HCT116 (cell line): ENCODE data around the gene ZNF8. TPM values are rescaled to one million over a fixed set of nuclear protein-coding genes. Genes with fewer than 3 reads are reported as not detected.

Experiments used
- ATAC-seq: fragments of 200-7000 bp; cut with Tn5 transposase; 2 replicates; pipeline ENCODE4 v1.9.1; 2020; ENCODE audit warnings: mild to moderate bottlenecking, moderate library complexity
- BruUV-seq: library from RNA; stranded (reverse); fragments of 400-500 nt; replicated peaks from 2 replicates; lab custom pipeline; 2021; lab: Mats Ljungman, UMichigan
- CTCF ChIA-PET: fragments of 300-600 bp; sonication (Branson Sonifier 250); formaldehyde crosslinking; loops from one replicate; lab custom pipeline; 2021; ENCODE audit warnings: antibody characterized with exemption; lab: Charles Lee
- POLR2A ChIA-PET: fragments of 300-600, 350-600 bp; sonication (Branson Sonifier 250); formaldehyde crosslinking; loops from one replicate; lab custom pipeline; 2021; ENCODE audit warnings: antibody characterized with exemption; lab: Charles Lee
- RAD21 ChIA-PET, 2 experiments: fragments of 300-600 bp; sonication (Branson Sonifier 250); formaldehyde crosslinking; loops; one replicate each; lab custom pipeline; 2023; ENCODE audit warnings: low total read pairs in 2 of 2; ENCODE audit not compliant: uncharacterized antibody in 2 of 2, unreplicated experiment in 2 of 2, low non-redundant PET in 1 of 2; lab: Charles Lee
- DNase-seq: peaks from one replicate; pipeline ENCODE4 v3.0.0-alpha.2; 2010; ENCODE audit warnings: low read depth, low spot score
- H2AFZ ChIP-seq: fragments of 200-600 bp; shearing (Covaris generic), sonication (generic); 2 replicates; pipeline ENCODE4 v1.6.1; 2017; ENCODE audit warnings: low read depth, mixed run types, mixed read lengths, antibody characterized with exemption, low read length; ENCODE audit not compliant: poor library complexity, severe bottlenecking
- H3K27ac ChIP-seq: 2 replicates; pipeline ENCODE4 v1.5.1; 2012; ENCODE audit warnings: low read depth, low read length
- H3K27me3 ChIP-seq: fragments of 200-600 bp; sonication (generic); 2 replicates; pipeline ENCODE4 v1.6.1; 2016; ENCODE audit warnings: mixed run types, low read length, mixed read lengths; ENCODE audit not compliant: insufficient read depth
- H3K36me3 ChIP-seq, 2 experiments: fragments of 200-500 bp in 1 of 2; fragments of 200-600 bp in 1 of 2; sonication (Bioruptor generic) in 1 of 2; sonication (generic) in 1 of 2; 2 replicates each; pipeline versions ENCODE4 v1.5.1 to v1.6.1; 2014 to 2016; ENCODE audit warnings: low read length in 2 of 2, inconsistent platforms in 1 of 2, mixed read lengths in 1 of 2, mixed run types in 1 of 2; ENCODE audit not compliant: insufficient read depth in 2 of 2, control insufficient read depth in 1 of 2
- H3K4me1 ChIP-seq, 2 experiments: fragments of 200-600 bp in 1 of 2; sonication (generic) in 1 of 2; 2 replicates each; pipeline versions ENCODE4 v1.5.1 to v1.6.1; 2012 to 2017; ENCODE audit warnings: low read length in 2 of 2, inconsistent platforms in 1 of 2, mild to moderate bottlenecking in 1 of 2, mixed read lengths in 1 of 2, mixed run types in 1 of 2, moderate library complexity in 1 of 2; ENCODE audit not compliant: insufficient read depth in 2 of 2, control insufficient read depth in 1 of 2
- H3K4me2 ChIP-seq: fragments of 200-600 bp; sonication (generic); 2 replicates; pipeline ENCODE4 v1.6.1; 2017; ENCODE audit warnings: mixed run types, low read length, mixed read lengths
- H3K4me3 ChIP-seq, 2 experiments: fragments of 200-600 bp in 1 of 2; sonication (generic) in 1 of 2; replicated peaks in 1 of 2; 2 replicates each; pipeline ENCODE4 v1.5.1; 2011 to 2016; ENCODE audit warnings: low read length in 2 of 2, control low read depth in 1 of 2, low read depth in 1 of 2, mild to moderate bottlenecking in 1 of 2, mixed read lengths in 1 of 2, mixed run types in 1 of 2
- H3K79me2 ChIP-seq: fragments of 200-600 bp; sonication (generic); 2 replicates; pipeline ENCODE4 v1.6.1; 2017; ENCODE audit warnings: mild to moderate bottlenecking, mixed run types, low read length, moderate library complexity, mixed read lengths; ENCODE audit not compliant: insufficient read depth
- H3K9ac ChIP-seq: fragments of 200-600 bp; sonication (generic); 2 replicates; pipeline ENCODE4 v1.6.1; 2016; ENCODE audit warnings: low read length, mixed read lengths
- H3K9me2 ChIP-seq: fragments of 200-600 bp; sonication (generic), shearing (Covaris generic); 2 replicates; pipeline ENCODE4 v1.6.1; 2017; ENCODE audit warnings: mixed run types, mild to moderate bottlenecking, moderate library complexity; ENCODE audit not compliant: insufficient read depth
- H3K9me3 ChIP-seq, 2 experiments: fragments of 200-500 bp in 1 of 2; fragments of 200-600 bp in 1 of 2; sonication (Bioruptor generic) in 1 of 2; sonication (generic) in 1 of 2; 2 replicates each; pipeline ENCODE4 v1.6.1; 2014 to 2017; ENCODE audit warnings: low read length in 2 of 2, mixed read lengths in 2 of 2, inconsistent platforms in 1 of 2, low read depth in 1 of 2, mild to moderate bottlenecking in 1 of 2, mixed run types in 1 of 2, moderate library complexity in 1 of 2; ENCODE audit not compliant: control insufficient read depth in 1 of 2, insufficient read depth in 1 of 2
- H4K20me1 ChIP-seq: fragments of 200-600 bp; sonication (generic), shearing (Covaris generic); 2 replicates; pipeline ENCODE4 v1.6.1; 2017; ENCODE audit warnings: mixed run types, mild to moderate bottlenecking, moderate library complexity; ENCODE audit not compliant: insufficient read depth
- CBX3 ChIP-seq: IDR thresholded peaks from 2 replicates; pipeline ENCODE4 v1.6.1; 2012; ENCODE audit warnings: low read depth
- EGR1 ChIP-seq: IDR thresholded peaks from 2 replicates; pipeline ENCODE4 v1.6.1; 2012; ENCODE audit warnings: low read depth
- ELF1 ChIP-seq: IDR thresholded peaks from 2 replicates; pipeline ENCODE4 v1.6.1; 2012; ENCODE audit warnings: low read depth, borderline replicate concordance
- EZH2 ChIP-seq: fragments of 200-600 bp; sonication (generic); IDR thresholded peaks from 2 replicates; pipeline ENCODE4 v1.6.1; 2017; ENCODE audit warnings: antibody characterized with exemption, mixed run types
- MAX ChIP-seq: IDR thresholded peaks from 2 replicates; pipeline ENCODE4 v1.6.1; 2012
- POLR2A ChIP-seq: IDR thresholded peaks from 2 replicates; pipeline ENCODE4 v1.7.0; 2011; ENCODE audit warnings: borderline replicate concordance; ENCODE audit not compliant: insufficient read depth, insufficient read length; ENCODE audit errors: extremely low read depth
- POLR2AphosphoS5 ChIP-seq: IDR thresholded peaks from 2 replicates; pipeline ENCODE4 v1.6.1; 2011; ENCODE audit warnings: mild to moderate bottlenecking, low read depth, low read length, moderate library complexity
- REST ChIP-seq: IDR thresholded peaks from 2 replicates; pipeline ENCODE4 v1.6.1; 2012; ENCODE audit warnings: low read depth
- SIN3A ChIP-seq: IDR thresholded peaks from 2 replicates; pipeline ENCODE4 v1.6.1; 2012; ENCODE audit warnings: low read depth
- SP1 ChIP-seq: IDR thresholded peaks from 2 replicates; pipeline ENCODE4 v1.6.1; 2012; ENCODE audit warnings: low read depth
- TCF7L2 ChIP-seq: IDR thresholded peaks from 2 replicates; pipeline ENCODE4 v1.7.0; 2011; ENCODE audit warnings: borderline replicate concordance, inconsistent platforms; ENCODE audit not compliant: insufficient read depth, insufficient read length; ENCODE audit errors: extremely low read depth
- YY1 ChIP-seq: IDR thresholded peaks from 2 replicates; pipeline ENCODE4 v1.6.1; 2011; ENCODE audit warnings: low read length, low read depth, moderate library complexity, mild to moderate bottlenecking; ENCODE audit not compliant: insufficient replicate concordance; ENCODE audit errors: extremely low read depth
- ZBTB33 ChIP-seq: IDR thresholded peaks from 2 replicates; pipeline ENCODE4 v1.6.1; 2011; ENCODE audit warnings: mild to moderate bottlenecking, low read length, moderate library complexity; ENCODE audit not compliant: insufficient replicate concordance; ENCODE audit errors: extremely low read depth
- ZNF274 ChIP-seq: fragments of 200-500 bp; sonication (Bioruptor generic); IDR thresholded peaks from 2 replicates; pipeline ENCODE4 v1.6.1; 2014; ENCODE audit warnings: mild to moderate bottlenecking, low read depth, low read length, inconsistent platforms
- intact Hi-C: fragments of 100-400 bp; cut with micrococcal nuclease; formaldehyde crosslinking; loops from 2 replicates; pipeline ENCODE4 v1.10.0; 2022
- total RNA-seq: library from RNA; stranded (reverse); gene quantifications from one replicate; pipeline ENCODE4 v1.2.1, GENCODE V29; 2021; ENCODE audit not compliant: unreplicated experiment

Gene ZNF8
- total RNA-seq, 1 experiment from 2014 or later = 6.4 TPM

GRCh38 chr19:58305065-58305931 is 26.5 kb downstream of the ZNF8 start, which contains the start of gene ERVK3-1:
ERVK3-1 (plus strand) TSS chr19:58305377; CDS start chr19:58312169, 6,792 bp downstream.
- Histone ChIP-seq H3K27me3 (no peaks in the 10 kb centered on the region), H3K9me3 (no peaks in the 10 kb centered on the region; a peak in 1 of 4 replicates), H3K4me1 (peaks cover 5 to 15% of the 10 kb centered on the region in 2 experiments; a peak in 3 of 4 replicates), H3K4me3 (peak within 1 kb of the TSS; percentile 92 to 93), H3K9me2 (no peaks in the 10 kb centered on the region), H4K20me1 (no peaks in the 10 kb centered on the region), H2AFZ (no peak within 1 kb of the TSS), H3K79me2 (peaks cover 42% of the 10 kb centered on the region), H3K4me2 (peak within 1 kb of the TSS; percentile 80), H3K27ac (peak within 1 kb of the TSS; percentile 74), H3K36me3 (peaks cover 15 to 37% of the 10 kb centered on the region in 2 experiments), H3K9ac (peak within 1 kb of the TSS; percentile 73)
- RAD21 ChIA-PET = no interaction called here
- BruUV-seq = no TSS peak
- TF ChIP-seq SIN3A (peak; percentile 90), POLR2AphosphoS5 (peak; percentile 86), EZH2 (no peak), POLR2A (peak; percentile 78), ZBTB33 (no peak), TCF7L2 (peak; percentile 69), EGR1 (peak; percentile 57; the same call in 1 of the 2 replicates), CBX3 (peak; percentile 81), ZNF274 (no peak), ELF1 (peak; percentile 95), REST (no peak), YY1 (peak; percentile 81), MAX (peak; percentile 75), SP1 (peak; percentile 71)
- ATAC-seq (peak; percentile 99), DNase-seq (peak; percentile 91)
- CTCF ChIA-PET = no interaction called here
- POLR2A ChIA-PET = interaction anchor here (0.6 to 1.3 kb wide), 3 partner anchors 21 to 57 kb away, joined by 3 to 4 read pairs (median 3); partner anchors contain the start of genes ZNF497 and ZSCAN22
- intact Hi-C loops = loop anchor here (1.0 to 5.0 kb wide), 2 partner anchors 21 to 78 kb away; partner anchors contain the start of genes ZNF544 and ZSCAN22
